ENCODE results near the gene BLVRB. TPM values are rescaled to one million over a fixed set of nuclear protein-coding genes. Genes with fewer than 3 reads are reported as not detected.
A peak's percentile ranks its signal among the peaks of the same experiment; 100 is the strongest.
"Not testable (repeated sequence)": the region's sequence is repeated elsewhere in the genome, so short reads cannot be mapped to it uniquely, and the experiment has no call there.

The BLVRB gene
- total RNA-seq, 1 experiment from 2014 or later, result 195 TPM

DNA sequence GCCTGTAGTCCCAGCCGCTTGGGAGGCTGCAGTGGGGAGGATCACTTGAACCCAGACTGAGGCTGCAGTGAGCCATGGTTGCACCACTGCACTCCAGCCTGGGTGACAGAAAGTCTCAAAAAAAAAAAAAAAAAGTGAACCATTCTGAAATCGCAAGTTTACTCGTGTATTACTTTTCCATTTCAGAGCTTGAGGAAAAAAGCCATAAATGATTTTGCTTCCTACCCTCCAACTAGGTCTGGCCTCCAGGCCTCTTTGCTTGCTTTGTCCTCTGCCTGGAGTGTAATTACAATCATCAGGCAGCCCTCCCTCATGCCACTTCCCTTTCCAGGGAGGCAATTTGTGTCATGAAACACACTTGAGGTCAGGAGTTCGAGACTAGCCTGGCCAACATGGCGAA, 8.5 kb downstream of the BLVRB start:
- in situ Hi-C loops (cut with HindIII; ENCODE audit: low sequenced_read_pairs), result no loop called here
- no peak for DNase-seq (ENCODE audit: low spot score)

DNA sequence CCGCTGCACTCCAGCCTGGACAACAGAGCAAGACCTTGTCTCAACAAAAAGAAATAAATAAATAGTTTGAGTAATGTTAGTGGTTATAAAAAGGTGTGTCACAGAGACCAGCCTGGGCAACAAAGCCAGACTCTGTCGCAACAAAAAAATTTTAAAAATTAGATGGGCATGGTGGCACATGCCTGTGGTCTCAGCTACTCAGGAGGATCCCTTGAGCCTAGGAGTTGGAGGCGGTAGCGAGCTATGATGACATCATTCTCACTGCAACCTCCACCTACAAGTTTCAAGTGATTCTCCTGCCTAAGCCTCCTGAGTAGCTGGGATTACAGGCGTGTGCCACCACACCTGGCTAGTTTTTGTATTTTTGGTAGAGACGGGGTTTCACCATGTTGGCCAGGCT, 11.6 kb downstream of the BLVRB start:
- DNase-seq (ENCODE audit: low spot score); in situ Hi-C loops (cut with HindIII; ENCODE audit: low sequenced_read_pairs): not testable (repeated sequence)

DNA sequence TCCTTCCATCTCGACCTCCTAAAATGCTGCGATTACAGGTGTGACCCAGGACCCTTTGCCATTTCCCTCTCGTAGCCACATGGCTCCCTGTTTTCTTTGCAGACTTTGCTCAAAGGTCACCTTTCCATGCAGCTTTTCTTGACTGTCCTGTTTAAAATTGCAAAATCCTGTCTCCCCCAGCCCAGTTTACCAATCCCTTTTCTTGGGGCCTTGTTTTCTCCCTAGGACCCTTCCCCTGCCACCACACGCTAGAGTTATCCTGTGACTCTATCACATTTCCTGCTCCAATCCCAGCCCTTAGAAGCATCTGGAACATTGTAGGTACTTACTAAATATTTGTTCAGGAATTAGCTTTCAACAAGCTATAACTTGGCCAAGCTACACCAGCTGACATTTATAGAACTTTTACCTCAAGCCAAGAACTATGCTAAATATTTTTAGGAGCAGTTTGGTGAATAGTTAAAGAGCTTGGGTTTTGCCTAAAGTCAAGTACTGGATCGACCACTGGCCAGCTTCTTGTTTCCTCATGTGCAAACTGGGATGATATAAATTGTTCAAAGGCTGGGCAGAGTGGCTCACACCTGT, 12.3 kb downstream of the BLVRB start:
- in situ Hi-C loops (cut with HindIII; ENCODE audit: low sequenced_read_pairs), result no loop called here
- DNase-seq (ENCODE audit: low spot score), result no peak

GRCh38 chr19:40452016-40452415, 13.5 kb downstream of the BLVRB start:
- in situ Hi-C loops (cut with HindIII; ENCODE audit: low sequenced_read_pairs), result no loop called here
- DNase-seq (ENCODE audit: low spot score), result no peak

GRCh38 chr19:40450664-40451063, 14.9 kb downstream of the BLVRB start:
- in situ Hi-C loops (cut with HindIII; ENCODE audit: low sequenced_read_pairs), result no loop called here
- DNase-seq (ENCODE audit: low spot score), result no peak

- in situ Hi-C loops (cut with HindIII; ENCODE audit: low sequenced_read_pairs), result no loop called here
- DNase-seq (ENCODE audit: low spot score), result no peak
Measured at GRCh38 chr19:40449506-40449905, 16.0 kb downstream of the BLVRB start.

DNA sequence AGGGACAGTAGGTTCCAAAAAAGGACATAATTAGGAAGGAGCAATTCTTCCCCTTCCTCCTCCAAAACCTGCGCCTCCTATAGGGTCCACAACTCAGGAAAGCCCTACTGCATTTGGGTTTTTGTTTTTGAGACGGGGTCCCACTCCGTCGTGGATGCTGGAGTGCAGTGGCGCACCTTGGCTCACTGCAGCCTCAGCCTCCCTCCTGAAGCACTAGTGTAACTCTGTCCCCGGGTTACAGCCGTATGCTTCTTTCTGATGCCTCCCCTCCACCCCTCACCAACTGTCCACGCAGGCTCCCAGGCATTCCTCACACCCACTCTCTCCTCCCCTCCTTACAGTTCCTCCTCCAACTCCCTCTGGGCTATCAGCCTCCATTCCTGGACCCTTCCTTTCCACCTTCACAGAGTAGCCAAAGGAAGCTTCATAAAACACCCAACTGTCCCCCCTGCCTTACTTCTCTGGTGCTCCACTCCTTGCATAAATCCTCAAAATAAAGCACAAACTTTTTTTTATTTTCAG, 19.2 kb downstream of the BLVRB start:
- no peak for DNase-seq (ENCODE audit: low spot score)
- in situ Hi-C loops (cut with HindIII; ENCODE audit: low sequenced_read_pairs), result no loop called here

DNA sequence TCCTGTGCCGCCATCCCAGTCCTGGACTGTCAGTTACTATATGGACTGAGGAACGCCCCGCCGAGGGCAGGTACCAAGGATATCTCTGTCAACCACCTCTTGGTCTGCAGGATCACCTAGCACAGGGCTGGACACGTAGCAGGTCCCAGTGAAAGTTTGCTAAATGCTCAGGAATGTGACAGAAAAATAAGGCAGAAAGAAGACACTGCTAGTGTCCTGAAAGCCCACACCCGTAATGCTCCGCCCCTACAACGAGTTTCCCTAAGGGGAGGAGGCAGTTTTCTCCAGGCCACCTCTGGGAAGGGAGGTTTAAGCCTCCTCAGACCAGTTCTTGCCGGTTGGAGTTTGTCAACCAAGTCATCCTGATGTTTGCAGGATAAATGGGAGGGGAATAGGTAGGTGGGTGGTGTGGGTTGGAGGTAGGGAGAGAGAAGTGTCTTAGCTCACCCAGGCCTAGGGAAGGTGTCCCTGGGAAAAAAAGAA, 19.7 kb downstream of the BLVRB start:
- DNase-seq (ENCODE audit: low spot score), result no peak
- in situ Hi-C loops (cut with HindIII; ENCODE audit: low sequenced_read_pairs), result no loop called here

- in situ Hi-C loops (cut with HindIII; ENCODE audit: low sequenced_read_pairs), result no loop called here
- no peak for DNase-seq (ENCODE audit: low spot score)
Measured at GRCh38 chr19:40444825-40445312, 20.7 kb downstream of the BLVRB start.

- in situ Hi-C loops (cut with HindIII; ENCODE audit: low sequenced_read_pairs), result no loop called here
- peak; percentile 95 for DNase-seq (ENCODE audit: low spot score)
Measured at GRCh38 chr19:40444000-40444824, 21.3 kb downstream of the BLVRB start, which contains the start of gene SERTAD3. TSS of gene SERTAD3 (minus strand) at chr19:40444335. CDS start at chr19:40442080, 2,255 bp downstream.

GRCh38 chr19:40443131-40443999, 22.2 kb downstream of the BLVRB start:
- DNase-seq (ENCODE audit: low spot score), result peak; percentile 99
- in situ Hi-C loops (cut with HindIII; ENCODE audit: low sequenced_read_pairs), result no loop called here

GRCh38 chr19:40442328-40443130, 23.0 kb downstream of the BLVRB start:
- in situ Hi-C loops (cut with HindIII; ENCODE audit: low sequenced_read_pairs), result no loop called here
- no peak for DNase-seq (ENCODE audit: low spot score)

- DNase-seq (ENCODE audit: low spot score), result no peak
Measured at GRCh38 chr19:40441719-40442253, 23.8 kb downstream of the BLVRB start.

GRCh38 chr19:40438284-40438683, 27.3 kb downstream of the BLVRB start:
- in situ Hi-C loops (cut with HindIII; ENCODE audit: low sequenced_read_pairs), result no loop called here
- no peak for DNase-seq (ENCODE audit: low spot score)

More at GRCh38 chr19:40441719-40442253, 23.8 kb downstream of the BLVRB start:
- in situ Hi-C loops (cut with HindIII; ENCODE audit: low sequenced_read_pairs), result no loop called here

GRCh38 chr19:40433391-40434216, 31.9 kb downstream of the BLVRB start:
- in situ Hi-C loops (cut with HindIII; ENCODE audit: low sequenced_read_pairs), result no loop called here

DNA sequence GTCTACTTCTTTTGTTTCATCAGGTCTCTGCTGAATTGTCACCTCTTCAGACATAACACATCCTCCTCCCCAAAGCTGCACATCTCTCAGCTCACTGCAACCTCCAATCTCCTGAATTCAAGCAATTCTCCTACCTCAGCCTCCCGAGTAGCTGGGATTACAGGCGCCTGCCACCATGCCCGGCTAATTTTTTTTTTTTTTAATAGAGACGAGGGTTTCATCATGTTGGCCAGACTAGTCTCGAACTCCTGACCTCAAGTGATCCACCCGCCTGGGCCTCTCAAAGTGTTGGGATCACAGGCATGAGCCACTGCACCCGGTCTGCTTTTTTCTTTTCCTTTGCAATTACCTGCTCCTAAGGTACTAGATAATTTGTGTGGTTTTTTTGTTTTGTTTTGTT, 32.8 kb downstream of the BLVRB start:
- DNase-seq (ENCODE audit: low spot score); in situ Hi-C loops (cut with HindIII; ENCODE audit: low sequenced_read_pairs): not testable (repeated sequence)

More at GRCh38 chr19:40433391-40434216, 31.9 kb downstream of the BLVRB start:
- DNase-seq (ENCODE audit: low spot score), result peak; percentile 74

GRCh38 chr19:40431698-40432097, 33.8 kb downstream of the BLVRB start:
- in situ Hi-C loops (cut with HindIII; ENCODE audit: low sequenced_read_pairs), result no loop called here

More at GRCh38 chr19:40431698-40432097, 33.8 kb downstream of the BLVRB start:
- no peak for DNase-seq (ENCODE audit: low spot score)

All from G401 (cell line).